ENCODE results near the gene PSORS1C1. TPM values are rescaled to one million over a fixed set of nuclear protein-coding genes. Genes with fewer than 3 reads are reported as not detected.

PSORS1C1 gene
- total RNA-seq, 3 donors from 2014 or later = not detected

DNA sequence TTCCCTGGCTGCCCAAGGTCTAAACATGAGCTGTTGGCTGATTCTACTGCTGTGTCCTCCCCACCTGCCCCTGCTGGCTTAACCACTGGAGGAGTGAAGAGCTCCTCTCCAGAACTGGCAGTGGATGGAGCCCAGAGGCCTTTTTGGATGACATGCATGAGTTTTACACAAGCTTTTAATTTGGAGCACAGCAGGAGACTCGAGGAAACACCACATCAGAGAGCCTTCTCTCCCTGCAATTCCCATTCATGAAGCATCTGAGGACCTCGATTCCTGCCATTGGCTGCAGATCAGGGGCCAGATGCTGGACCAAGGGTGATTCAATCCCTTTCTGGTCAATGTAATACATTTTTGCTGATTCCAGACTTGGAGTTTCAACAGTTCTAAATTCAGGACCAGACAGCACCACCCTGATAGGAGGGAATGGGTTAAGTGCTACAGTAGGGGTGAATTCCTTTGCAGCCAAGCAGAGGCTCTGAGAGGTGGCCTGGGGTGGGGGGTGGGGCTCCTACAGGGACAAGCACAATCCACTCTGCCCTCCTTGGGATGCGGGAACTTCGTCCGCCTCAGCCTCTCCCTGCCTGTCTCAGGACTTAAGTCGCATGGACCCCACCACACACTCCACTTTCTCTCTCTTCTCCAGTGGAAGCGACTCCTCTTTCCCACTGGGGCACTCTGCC lies 599 bp upstream of the PSORS1C1 start:
- peaks cover 20% of the 10 kb centered on the region for H3K27me3 Mint-ChIP-seq (ENCODE audit: low read depth)
- no peaks in the 10 kb centered on the region for H3K36me3 Mint-ChIP-seq (ENCODE audit: insufficient read depth)

DNA sequence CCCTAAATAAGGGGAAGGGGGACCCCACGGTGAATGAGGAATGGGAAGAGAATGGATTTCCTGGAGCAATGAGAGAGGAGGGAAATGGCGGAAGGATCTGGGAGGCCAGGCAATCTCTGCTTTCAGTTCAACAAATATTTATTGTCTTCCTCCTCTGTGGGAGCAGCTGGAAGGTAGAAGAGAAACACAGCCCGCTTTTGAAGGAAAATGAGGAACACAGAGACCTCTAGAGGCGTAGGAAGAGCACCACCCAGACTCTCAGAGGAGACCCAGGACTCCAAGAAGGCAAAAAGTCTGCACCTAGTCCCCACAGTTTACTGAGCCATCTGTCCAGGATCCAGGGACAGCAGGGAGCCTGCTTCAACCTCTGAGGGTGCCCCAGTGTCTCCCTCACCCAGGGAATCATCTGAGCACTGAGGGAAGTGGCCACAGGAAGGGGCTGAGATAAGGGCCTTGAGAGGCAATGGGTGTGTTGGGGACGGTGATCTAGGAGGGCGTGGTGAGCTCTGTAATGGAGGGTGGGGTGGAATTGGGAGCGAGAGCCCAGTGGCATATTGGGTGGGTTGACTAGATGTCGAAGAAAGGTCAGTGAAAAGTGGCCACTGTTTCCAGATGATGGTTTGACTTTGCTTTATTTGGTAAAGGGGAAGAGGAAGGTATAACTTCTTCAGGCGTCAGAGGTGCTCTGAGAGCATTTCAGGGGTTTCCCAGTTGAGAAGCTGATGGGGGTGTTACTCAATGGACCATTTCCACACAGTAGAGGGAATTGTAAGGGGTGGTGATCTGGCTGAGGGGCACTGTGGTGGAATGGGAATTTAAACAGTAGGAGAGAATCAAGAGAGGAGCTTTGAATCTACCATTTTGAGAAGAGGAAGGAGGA lies 610 bp downstream of the PSORS1C1 start:
- DNase-seq (no peak), ATAC-seq (no peak)
- H3K4me3 Mint-ChIP-seq = no peak overlapping the region
- no peaks in the 10 kb centered on the region for H3K9me3 Mint-ChIP-seq
- no peaks in the 10 kb centered on the region for H3K36me3 Mint-ChIP-seq (ENCODE audit: insufficient read depth)
- H3K4me1 Mint-ChIP-seq (ENCODE audit: low read depth) = peaks cover 4% of the 10 kb centered on the region
- peaks cover 14% of the 10 kb centered on the region for H3K27me3 Mint-ChIP-seq (ENCODE audit: low read depth)

More for the DNA sequence above, 599 bp upstream of the PSORS1C1 start:
- DNase-seq (no peak), ATAC-seq (no peak)
- Mint-ChIP-seq H3K4me1 (ENCODE audit: low read depth) (peaks cover 4% of the 10 kb centered on the region), H3K4me3 (no peak overlapping the region), H3K9me3 (no peaks in the 10 kb centered on the region)

DNA sequence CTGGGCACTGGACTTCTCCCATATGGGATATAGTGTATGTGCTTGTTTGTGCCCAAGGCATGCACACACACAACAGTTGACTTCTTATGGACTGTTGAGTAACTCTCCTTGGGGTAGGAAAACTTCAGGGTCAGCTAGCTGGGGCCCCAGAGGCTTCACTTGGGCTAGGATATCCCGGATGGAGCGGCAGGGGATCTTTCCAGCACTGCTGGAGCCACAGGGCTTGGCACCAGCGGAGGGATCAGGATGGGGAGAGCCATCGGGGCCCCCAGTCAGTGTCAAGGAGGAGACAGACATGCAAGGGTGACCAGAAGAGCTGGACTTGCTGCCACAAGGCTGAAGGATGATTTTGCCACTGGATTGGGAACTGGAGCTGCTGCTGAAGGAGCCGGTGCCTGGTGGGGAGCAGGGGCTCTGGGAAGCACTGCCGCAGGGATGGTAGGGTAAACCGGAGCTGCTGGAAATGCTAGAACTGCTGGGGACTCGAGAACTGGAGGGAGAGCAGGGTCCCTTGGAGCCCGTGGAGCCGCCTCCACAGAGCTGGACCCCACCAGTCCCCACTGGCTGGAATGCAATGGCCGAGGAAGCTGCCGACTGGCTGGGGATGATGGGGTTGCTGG lies 1.5 kb downstream of the PSORS1C1 start:
- peaks cover 12% of the 10 kb centered on the region for H3K27me3 Mint-ChIP-seq (ENCODE audit: low read depth)
- ATAC-seq = no peak
- no peak overlapping the region for H3K4me3 Mint-ChIP-seq
- no peaks in the 10 kb centered on the region for H3K36me3 Mint-ChIP-seq (ENCODE audit: insufficient read depth)
- no peak for DNase-seq
- no peaks in the 10 kb centered on the region for H3K9me3 Mint-ChIP-seq
- peaks cover 4% of the 10 kb centered on the region for H3K4me1 Mint-ChIP-seq (ENCODE audit: low read depth)

DNA sequence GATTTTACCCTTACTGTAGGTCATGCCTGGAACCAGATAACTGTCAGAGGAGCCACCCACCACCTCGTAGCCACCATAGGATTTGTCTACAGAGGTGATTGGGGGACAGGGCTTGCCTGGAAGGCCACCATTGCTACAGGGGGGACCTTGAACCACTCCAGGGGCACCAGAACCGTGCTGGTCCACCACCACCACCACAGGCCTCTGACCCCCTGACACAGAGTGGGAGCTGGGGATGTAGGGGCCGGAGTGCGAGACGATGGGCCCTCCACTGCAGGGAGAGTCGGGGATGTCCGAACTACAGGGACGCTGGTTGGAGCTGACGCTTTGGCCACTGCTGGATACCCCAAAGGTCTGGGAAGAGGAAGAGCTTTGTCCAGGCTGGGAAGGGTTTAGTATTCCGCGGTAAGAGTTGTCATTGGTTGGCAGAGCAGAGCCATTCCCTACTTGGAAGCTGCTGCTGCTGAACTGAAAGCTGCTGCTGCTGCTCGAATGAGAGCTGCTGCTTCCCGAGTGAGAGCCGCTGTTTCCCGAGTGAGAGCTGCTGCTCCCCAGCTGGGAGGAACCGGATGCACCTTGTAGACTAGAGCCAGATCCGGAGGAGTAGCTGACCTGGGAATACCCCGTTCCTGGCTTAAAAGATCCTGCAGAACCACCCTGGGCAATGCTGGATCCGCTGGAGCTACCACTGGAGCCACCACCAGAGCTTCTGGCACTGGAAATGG lies 2.2 kb downstream of the PSORS1C1 start:
- no peak overlapping the region for H3K4me3 Mint-ChIP-seq

DNA sequence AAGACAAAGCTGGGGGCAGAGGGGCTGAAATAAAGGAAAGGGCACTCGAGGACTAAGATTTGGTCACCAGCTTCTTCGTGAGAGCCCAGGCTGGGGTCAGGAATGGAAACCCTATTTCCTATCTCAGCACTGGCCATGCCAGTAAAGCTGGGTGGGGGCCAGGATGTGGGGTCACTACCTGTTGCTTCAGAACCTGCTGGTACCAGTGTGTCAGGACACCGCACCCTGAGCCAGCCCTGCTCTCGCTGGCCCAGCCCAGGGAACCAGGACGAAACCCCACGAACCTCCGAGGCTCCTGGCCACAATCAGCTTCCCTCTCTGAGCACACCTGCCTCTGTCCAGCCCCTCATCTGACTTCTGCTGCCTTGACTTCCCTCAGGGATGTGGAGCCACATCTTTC lies 3.6 kb downstream of the PSORS1C1 start:
- peaks cover 11% of the 10 kb centered on the region for H3K27me3 Mint-ChIP-seq (ENCODE audit: low read depth)
- ATAC-seq (no peak), DNase-seq (no peak)
- no peaks in the 10 kb centered on the region for H3K36me3 Mint-ChIP-seq (ENCODE audit: insufficient read depth)
- H3K9me3 Mint-ChIP-seq = no peaks in the 10 kb centered on the region
- H3K4me3 Mint-ChIP-seq = no peak overlapping the region
- peaks cover 4% of the 10 kb centered on the region for H3K4me1 Mint-ChIP-seq (ENCODE audit: low read depth)

More for the DNA sequence above, 2.2 kb downstream of the PSORS1C1 start:
- Mint-ChIP-seq H3K4me1 (ENCODE audit: low read depth) (peaks cover 4% of the 10 kb centered on the region), H3K27me3 (ENCODE audit: low read depth) (peaks cover 11% of the 10 kb centered on the region), H3K36me3 (ENCODE audit: insufficient read depth) (no peaks in the 10 kb centered on the region), H3K9me3 (no peaks in the 10 kb centered on the region)
- ATAC-seq (no peak), DNase-seq (no peak)

DNA sequence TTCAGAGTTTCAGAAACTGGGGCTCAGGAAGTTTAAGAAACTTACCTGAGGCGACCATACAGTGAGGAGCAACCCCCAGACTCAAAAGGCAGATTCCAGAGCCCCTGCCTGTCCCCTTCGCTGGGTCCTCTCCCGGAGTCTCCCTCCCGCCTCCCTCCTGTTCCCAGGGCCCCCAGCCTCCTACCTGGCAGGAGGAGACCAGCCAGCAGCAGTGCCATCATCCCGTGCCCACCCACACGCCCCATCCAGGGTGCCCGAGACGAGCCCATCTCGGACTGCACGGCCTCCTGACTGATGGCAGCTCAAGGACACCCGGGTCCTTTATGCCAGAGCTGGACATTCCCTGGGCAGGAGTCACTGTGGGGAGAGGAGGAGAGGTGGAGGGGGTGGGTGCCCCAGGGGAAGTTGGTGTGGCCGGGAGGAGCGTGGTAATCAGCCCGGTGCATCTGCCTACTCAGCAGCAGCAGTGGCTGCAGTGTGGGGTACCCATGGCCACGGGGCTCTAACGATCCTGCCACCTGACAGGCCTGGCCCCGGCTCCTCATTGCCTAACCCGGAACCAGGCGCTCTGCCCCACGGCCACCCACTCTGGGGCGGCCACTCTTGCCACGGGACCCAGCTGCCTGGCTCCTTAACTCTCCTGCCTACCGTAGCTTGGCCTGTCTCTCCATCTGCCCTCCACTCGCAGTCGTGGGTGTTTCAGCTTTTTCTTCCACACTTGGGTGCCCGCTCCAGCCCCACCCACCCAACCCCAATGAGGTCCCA lies 5.7 kb downstream of the PSORS1C1 start, which contains the start of gene CDSN:
CDSN (minus strand) TSS at position 296 of the 765 bp plus-strand sequence; CDS start at position 269, 27 bp downstream.
- H3K36me3 Mint-ChIP-seq (ENCODE audit: insufficient read depth) = no peaks in the 10 kb centered on the region
- no peak for ATAC-seq
- peaks cover 9% of the 10 kb centered on the region for H3K27me3 Mint-ChIP-seq (ENCODE audit: low read depth)
- H3K4me1 Mint-ChIP-seq (ENCODE audit: low read depth) = peaks cover under 1% of the 10 kb centered on the region
- DNase-seq = no peak
- no peaks in the 10 kb centered on the region for H3K9me3 Mint-ChIP-seq
- no peak within 1 kb of the TSS for H3K4me3 Mint-ChIP-seq

DNA sequence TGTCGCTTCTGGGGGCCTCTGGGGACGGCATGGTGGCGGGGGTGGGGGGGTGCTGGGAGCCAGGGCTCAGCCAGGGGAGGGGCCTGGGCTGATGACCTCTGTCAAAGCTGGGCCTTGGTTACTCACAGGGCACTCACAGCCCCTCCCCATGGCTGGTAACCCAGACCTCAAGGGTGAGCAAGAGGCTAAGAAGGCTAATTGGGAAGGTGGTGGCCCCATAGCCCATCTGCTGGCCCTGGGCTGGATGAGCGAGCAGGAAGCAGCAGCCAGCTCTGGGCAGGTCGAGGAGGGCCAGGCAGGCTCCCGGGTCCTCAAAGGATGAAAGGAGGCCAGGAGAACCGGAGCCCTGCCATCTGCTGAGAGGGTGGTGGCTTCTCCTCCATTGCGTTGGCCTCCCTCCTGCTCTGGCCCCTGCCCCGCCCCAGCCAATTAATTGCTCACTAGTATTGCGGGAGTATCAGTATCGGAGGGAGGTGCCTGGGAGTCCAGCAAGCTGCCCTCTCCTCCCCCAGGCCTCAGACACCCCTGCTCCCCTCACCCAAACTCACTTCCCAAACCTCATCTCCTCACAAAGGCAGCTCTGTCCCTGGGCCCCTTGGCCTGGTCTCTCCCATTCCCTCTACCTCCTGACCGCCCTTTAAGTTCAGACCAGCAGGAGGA lies 6.7 kb downstream of the PSORS1C1 start:
- Mint-ChIP-seq H3K27me3 (ENCODE audit: low read depth) (peaks cover 7% of the 10 kb centered on the region), H3K36me3 (ENCODE audit: insufficient read depth) (no peaks in the 10 kb centered on the region), H3K4me3 (no peak overlapping the region), H3K4me1 (ENCODE audit: low read depth) (no peaks in the 10 kb centered on the region), H3K9me3 (no peaks in the 10 kb centered on the region)
- ATAC-seq = no peak
- DNase-seq = no peak

DNA sequence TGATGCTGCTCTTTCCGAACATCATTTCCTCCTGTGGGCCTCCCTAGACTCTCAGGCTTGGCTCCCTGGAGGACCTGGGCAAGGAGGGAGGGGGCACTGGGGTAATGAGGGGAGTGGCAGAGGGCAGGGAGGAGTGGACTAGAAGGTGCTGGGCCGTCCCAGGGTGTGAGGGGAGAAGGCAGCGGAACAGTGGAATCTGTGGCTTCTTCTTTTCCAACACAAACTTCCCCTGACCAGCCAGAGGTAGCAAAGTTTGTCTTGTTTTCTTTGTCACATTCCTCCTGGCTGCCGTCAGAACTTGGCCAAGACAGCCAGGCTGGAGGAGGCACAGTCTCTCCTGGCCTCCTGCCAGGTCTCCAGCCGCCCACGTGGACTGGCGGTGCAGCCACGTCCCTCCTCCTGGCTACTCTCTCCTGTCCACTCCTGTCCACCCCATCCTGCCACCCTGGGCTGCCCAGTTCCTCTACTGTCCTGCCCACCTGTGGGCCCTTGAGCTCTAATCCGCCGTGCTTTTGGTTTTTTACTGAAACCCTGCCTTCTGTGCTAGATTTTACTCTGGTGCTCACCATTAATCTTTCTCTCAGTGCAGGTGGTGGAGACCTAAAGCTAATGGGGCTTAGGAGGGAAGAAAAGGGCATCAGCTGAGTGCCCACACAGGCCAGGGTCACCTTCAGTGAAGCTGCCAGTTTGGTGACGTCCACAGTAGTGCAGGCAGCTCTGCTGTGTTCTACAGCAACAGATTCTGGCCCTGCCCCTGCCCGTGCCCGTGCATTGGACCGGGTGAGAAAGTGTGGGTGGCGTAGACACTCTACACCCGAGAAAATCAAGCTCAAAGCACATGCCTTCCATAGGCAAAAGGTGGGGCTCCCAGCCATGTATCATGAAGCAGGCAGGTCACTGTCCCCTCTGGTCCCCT lies 8.4 kb downstream of the PSORS1C1 start:
- DNase-seq (no peak), ATAC-seq (no peak)
- Mint-ChIP-seq H3K4me3 (no peak overlapping the region), H3K36me3 (ENCODE audit: insufficient read depth) (no peaks in the 10 kb centered on the region), H3K27me3 (ENCODE audit: low read depth) (peaks cover 3% of the 10 kb centered on the region), H3K4me1 (ENCODE audit: low read depth) (peaks cover 3% of the 10 kb centered on the region), H3K9me3 (no peaks in the 10 kb centered on the region)

DNA sequence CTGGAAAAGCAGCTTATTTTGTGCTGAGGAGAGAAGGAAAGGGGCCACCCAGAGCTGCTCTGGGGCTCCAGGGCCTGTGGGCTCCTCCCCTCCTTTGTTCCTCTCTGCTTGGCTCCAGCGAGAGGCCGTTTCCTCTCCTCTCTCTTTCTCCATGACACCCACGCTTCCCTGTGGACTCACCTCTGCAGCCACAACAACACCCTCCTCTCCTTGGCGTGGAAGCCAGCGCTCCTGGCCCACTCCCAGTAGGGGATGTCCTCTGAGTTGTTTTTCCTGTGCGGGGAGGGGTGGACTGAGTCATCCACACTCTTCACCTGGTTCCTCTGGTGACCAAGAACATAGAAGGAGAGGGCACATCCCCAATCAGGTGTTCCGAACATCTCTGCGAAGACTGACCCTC lies 10.6 kb downstream of the PSORS1C1 start:
- peaks cover 4% of the 10 kb centered on the region for H3K27me3 Mint-ChIP-seq (ENCODE audit: low read depth)
- no peak for DNase-seq
- no peaks in the 10 kb centered on the region for H3K36me3 Mint-ChIP-seq (ENCODE audit: insufficient read depth)
- H3K4me1 Mint-ChIP-seq (ENCODE audit: low read depth) = peaks cover 6% of the 10 kb centered on the region
- no peak overlapping the region for H3K4me3 Mint-ChIP-seq
- no peaks in the 10 kb centered on the region for H3K9me3 Mint-ChIP-seq
- ATAC-seq = no peak

DNA sequence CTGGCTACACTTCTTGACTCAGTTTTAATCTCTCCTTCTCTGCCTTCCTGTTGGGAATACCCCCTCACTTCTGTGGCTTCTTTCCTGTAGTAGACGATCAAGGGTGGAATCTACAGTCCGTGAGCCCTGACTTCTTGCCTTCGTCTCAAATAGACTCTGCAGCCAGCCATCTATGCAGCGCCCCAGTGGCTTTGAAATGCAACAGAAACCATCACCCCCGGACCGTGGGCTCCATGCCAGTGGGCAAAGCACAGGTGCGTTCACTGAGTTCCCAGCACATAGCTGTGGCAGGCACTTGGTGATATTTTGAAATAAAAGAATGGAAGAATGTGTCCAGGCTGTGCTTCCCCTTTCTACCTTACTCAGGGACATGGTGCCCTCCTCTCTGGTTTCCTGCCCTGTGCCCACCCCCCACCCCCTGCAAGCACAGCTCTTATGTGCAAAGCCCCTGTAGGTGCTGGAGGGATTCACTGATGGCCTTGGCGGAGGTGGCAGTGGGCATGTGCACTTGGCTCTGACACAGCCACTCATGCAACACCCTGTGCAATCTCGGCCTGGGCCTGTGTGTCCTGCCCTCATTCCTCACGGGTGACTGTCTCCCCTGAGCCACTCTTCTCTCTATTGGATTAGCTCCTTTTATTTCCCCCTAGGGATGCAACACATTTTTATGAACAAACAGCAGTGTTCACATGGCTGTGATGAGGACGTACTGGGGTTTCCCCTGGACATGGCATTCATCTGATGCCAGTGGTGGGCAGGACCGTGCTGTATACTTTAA lies 11.2 kb downstream of the PSORS1C1 start:
- Mint-ChIP-seq H3K4me3 (no peak overlapping the region), H3K36me3 (ENCODE audit: insufficient read depth) (no peaks in the 10 kb centered on the region), H3K27me3 (ENCODE audit: low read depth) (peaks cover 4% of the 10 kb centered on the region), H3K9me3 (no peaks in the 10 kb centered on the region), H3K4me1 (ENCODE audit: low read depth) (peaks cover 6% of the 10 kb centered on the region)
- ATAC-seq (no peak), DNase-seq (no peak)

DNA sequence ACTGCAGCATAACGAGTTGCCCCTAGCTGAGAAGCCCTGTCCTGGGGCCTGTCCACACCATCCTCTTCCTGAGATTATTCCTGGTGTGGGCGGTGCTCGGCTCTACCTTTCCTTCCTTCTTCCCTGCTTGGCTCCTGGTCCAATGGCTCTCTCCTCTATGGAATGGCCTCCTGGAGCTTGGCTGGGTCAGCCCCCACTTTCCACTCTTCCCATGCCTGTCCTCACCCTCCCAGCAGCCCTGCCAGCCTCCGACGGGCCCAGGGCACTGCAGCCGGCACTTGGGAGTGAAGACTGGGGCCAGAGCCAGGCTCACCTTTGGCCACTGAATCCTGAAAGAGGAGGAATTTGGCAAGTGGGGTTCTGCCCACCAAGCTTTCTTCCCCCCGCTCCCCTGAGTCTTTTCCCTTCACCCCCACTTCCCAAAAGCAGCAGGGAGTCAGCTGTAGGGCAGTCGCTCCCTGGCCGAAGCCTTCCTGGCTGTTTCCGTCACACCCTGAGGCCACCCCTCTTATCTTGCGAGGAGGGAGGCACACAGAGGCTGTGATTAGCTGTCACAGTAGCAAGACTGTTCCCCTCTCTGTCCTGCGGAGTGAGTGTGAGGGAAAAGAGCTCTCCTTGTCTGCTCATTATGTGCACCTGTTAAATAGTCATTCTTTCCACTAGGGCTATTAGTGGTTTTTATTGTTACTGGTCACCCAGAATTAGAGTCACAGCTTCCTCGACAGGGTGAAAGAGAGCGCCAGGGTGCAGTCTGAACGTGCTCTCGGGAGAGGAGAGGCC lies 12.0 kb downstream of the PSORS1C1 start:
- Mint-ChIP-seq H3K36me3 (ENCODE audit: insufficient read depth) (no peaks in the 10 kb centered on the region), H3K27me3 (ENCODE audit: low read depth) (peaks cover 4% of the 10 kb centered on the region), H3K4me3 (no peak overlapping the region), H3K4me1 (ENCODE audit: low read depth) (peaks cover 6% of the 10 kb centered on the region), H3K9me3 (no peaks in the 10 kb centered on the region)
- no peak for ATAC-seq
- no peak for DNase-seq
